ENCODE measurements around the gene STK16.
"Not testable (repeated sequence)": the region's sequence is repeated elsewhere in the genome, so short reads cannot be mapped to it uniquely, and the experiment has no call there.

The STK16 gene

DNA sequence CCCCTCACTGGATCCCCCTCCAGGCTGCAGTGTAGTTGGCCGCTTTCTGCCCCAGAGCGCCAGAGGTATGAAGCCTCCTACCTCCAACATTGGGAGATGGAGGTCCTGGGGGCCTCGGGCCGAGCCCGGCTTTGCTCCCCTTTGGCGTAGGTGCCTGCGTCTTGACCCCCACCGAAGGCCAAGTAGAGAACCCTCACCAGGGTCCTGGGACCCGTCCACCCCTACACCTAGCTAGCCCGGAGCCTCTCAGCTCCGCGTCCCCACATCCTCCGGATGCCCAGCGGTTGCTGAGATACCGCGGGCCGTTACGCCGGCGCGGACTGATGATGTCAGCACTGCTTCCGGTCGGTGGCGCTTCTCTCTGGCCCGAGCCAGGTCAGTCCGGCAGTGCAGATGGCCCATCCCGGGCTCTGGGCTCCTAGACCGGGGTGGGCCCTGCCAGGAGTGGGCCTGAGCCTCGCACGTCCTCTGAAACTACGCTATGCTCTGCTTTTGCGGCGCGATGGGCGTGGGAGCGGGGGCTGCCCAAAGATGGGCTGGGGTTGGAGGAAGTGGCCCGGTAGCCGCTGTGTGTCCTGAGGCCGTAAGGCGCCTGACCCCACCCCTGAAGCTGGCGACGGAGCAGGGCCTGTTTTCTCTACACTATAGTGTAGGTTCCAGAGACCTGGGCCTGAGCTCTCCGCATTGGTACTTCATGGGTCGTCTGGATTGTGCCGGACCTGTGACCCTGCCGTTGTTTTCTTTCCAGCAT, at the start of gene STK16, which contains the start of gene GLB1L:
Gene STK16, plus strand, starts transcription at position 332 of the 751 bp plus-strand sequence. CDS start 521 bp downstream, outside the sequence.
Gene GLB1L, minus strand, starts transcription at position 297 of the 751 bp plus-strand sequence. CDS start 1,871 bp downstream, outside the sequence.
- TF ChIP-seq, protein P1, sequence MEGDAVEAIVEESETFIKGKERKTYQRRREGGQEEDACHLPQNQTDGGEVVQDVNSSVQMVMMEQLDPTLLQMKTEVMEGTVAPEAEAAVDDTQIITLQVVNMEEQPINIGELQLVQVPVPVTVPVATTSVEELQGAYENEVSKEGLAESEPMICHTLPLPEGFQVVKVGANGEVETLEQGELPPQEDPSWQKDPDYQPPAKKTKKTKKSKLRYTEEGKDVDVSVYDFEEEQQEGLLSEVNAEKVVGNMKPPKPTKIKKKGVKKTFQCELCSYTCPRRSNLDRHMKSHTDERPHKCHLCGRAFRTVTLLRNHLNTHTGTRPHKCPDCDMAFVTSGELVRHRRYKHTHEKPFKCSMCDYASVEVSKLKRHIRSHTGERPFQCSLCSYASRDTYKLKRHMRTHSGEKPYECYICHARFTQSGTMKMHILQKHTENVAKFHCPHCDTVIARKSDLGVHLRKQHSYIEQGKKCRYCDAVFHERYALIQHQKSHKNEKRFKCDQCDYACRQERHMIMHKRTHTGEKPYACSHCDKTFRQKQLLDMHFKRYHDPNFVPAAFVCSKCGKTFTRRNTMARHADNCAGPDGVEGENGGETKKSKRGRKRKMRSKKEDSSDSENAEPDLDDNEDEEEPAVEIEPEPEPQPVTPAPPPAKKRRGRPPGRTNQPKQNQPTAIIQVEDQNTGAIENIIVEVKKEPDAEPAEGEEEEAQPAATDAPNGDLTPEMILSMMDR (IDR thresholded peaks at IDR 0.05; ENCODE audit: insufficient read depth, low read length, missing control alignments): no peak
- ChIA-PET CTCF (interaction anchor here (0.5 to 2.6 kb wide), 7 partner anchors 11 to 1854 kb away, joined by 3 to 35 read pairs (median 5); partner anchors contain the start of gene ANKZF1), POLR2A (interaction anchor here (0.7 to 1.8 kb wide), 9 partner anchors 8 to 50 kb away, joined by 3 to 17 read pairs (median 4); partner anchors contain the start of genes ABCB6, ANKZF1, ATG9A and DNAJB2)
- peak within 1 kb of the TSS; percentile 98 for H3K4me3 ChIP-seq (ENCODE audit: low read depth, low read length)
- DNase-seq (ENCODE audit: low read depth, low spot score): peak; percentile 57

- DNase-seq (ENCODE audit: low read depth, low spot score): no peak
- no peak overlapping the region for H3K4me3 ChIP-seq (ENCODE audit: low read depth, low read length)
- CTCF ChIA-PET: interaction anchor here (1.0 to 2.1 kb wide), 3 partner anchors 9 to 26 kb away, joined by 3 to 5 read pairs (median 4); partner anchors contain the start of genes CNPPD1 and ZFAND2B
- TF ChIP-seq, protein P1 (IDR thresholded peaks at IDR 0.05; ENCODE audit: insufficient read depth, low read length, missing control alignments): no peak
- POLR2A ChIA-PET: interaction anchor here (1.2 kb wide), 1 partner anchor 21 kb away, joined by 3 read pairs; the partner anchor contains the start of gene CNPPD1
Measured at GRCh38 chr2:219197388-219197787, 47.9 kb upstream of the STK16 start.

DNA sequence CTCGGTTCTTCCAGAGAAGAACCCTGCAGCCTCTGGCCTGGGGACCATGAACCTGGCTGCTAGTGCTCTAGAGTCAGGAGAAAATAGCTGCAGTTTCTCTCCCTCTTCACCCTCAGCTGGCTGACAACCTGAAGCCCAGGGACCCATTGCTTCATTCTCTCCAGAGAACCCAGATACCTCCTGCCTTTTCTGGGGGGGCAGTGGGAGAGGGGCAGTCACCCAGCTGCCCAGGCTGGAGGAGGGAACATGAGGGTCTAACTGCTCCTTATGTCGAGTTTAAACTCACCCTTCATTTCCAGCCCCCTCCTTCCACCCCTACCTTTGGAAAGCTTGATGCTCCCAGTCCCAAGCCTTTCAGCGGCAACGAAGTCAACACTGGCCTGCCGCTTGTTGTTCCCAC, 46.3 kb upstream of the STK16 start:
- TF ChIP-seq, protein P1 (IDR thresholded peaks at IDR 0.05; ENCODE audit: insufficient read depth, low read length, missing control alignments): no peak
- POLR2A ChIA-PET: no interaction called here
- no peak for DNase-seq (ENCODE audit: low read depth, low spot score)
- CTCF ChIA-PET: interaction anchor here (0.7 to 1.1 kb wide), 2 partner anchors 39 to 78 kb away, joined by 3 to 4 read pairs; partner anchors contain the start of gene NHEJ1
- no peak overlapping the region for H3K4me3 ChIP-seq (ENCODE audit: low read depth, low read length)

GRCh38 chr2:219199470-219200211, 45.6 kb upstream of the STK16 start:
- TF ChIP-seq, protein P1 (IDR thresholded peaks at IDR 0.05; ENCODE audit: insufficient read depth, low read length, missing control alignments): no peak
- ChIA-PET CTCF (interaction anchor here (0.7 to 1.4 kb wide), 4 partner anchors 20 to 80 kb away, joined by 3 to 4 read pairs (median 3); partner anchors contain the start of gene NHEJ1), POLR2A (no interaction called here)
- DNase-seq (ENCODE audit: low read depth, low spot score): no peak
- H3K4me3 ChIP-seq (ENCODE audit: low read depth, low read length): no peak overlapping the region

GRCh38 chr2:219200502-219201326, 44.6 kb upstream of the STK16 start:
- ChIA-PET CTCF (interaction anchor here (1.0 to 1.4 kb wide), 3 partner anchors 21 to 94 kb away, joined by 3 to 4 read pairs (median 3); no protein-coding TSS in a partner anchor), POLR2A (interaction anchor here (1.2 kb wide), 1 partner anchor 25 kb away, joined by 3 read pairs; no protein-coding TSS in a partner anchor)
- not testable (repeated sequence) for DNase-seq (ENCODE audit: low read depth, low spot score); H3K4me3 ChIP-seq (ENCODE audit: low read depth, low read length)

DNA sequence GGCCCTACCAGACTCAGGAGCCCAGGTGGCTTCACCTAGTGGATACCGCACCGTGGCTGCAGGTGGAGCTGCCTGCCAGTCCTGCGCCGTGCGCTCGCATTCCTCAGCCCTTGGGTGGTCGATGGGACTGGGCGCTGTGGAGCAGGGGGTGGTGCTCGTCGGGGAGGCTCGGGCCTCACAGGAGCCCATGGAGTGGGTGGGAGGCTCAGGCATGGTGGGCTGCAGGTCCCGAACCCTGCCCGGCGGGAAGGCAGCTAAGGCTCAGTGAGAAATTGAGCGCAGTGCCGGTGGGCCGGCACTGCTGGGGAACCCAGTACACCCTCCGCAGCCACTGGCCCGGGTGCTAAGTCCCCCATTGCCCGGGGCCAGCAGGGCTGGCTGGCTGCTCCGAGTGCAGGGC, 43.9 kb upstream of the STK16 start:
- ChIA-PET CTCF (interaction anchor here (1.4 kb wide), 1 partner anchor 93 kb away, joined by 4 read pairs; no protein-coding TSS in a partner anchor), POLR2A (interaction anchor here (1.2 kb wide), 1 partner anchor 26 kb away, joined by 3 read pairs; no protein-coding TSS in a partner anchor)
- not testable (repeated sequence) for DNase-seq (ENCODE audit: low read depth, low spot score); H3K4me3 ChIP-seq (ENCODE audit: low read depth, low read length)
